GM12891 (cell line): Measurements from ENCODE around the gene BACH2.

Source experiments
- POLR2A ChIP-seq: IDR thresholded peaks from 2 replicates; pipeline ENCODE4 v1.6.1; 2011; ENCODE audit warnings: low read depth, low read length, control low read depth
- POLR2AphosphoS5 ChIP-seq: IDR thresholded peaks from 2 replicates; pipeline ENCODE4 v1.6.1; 2011; ENCODE audit warnings: low read depth, low read length, control low read depth
- SPI1 ChIP-seq: IDR thresholded peaks from 2 replicates; pipeline ENCODE4 v1.6.1; 2011; ENCODE audit warnings: low read depth, low read length, control low read depth

GRCh38 chr6:90343576-90343975, 46.9 kb upstream of the BACH2 start:
- TF ChIP-seq POLR2A = no peak
- TF ChIP-seq POLR2AphosphoS5 = no peak
- TF ChIP-seq SPI1 = no peak
